GM21576 (cell line): ENCODE data around the gene LGR4.
A peak's percentile ranks its signal among the peaks of the same experiment; 100 is the strongest.

Experiments used
- ATAC-seq: cut with Tn5 transposase; IDR thresholded peaks from one replicate; pipeline ENCODE4 v1.9.1; 2021; ENCODE audit warnings: mild to moderate bottlenecking, moderate library complexity; ENCODE audit not compliant: unreplicated experiment

LGR4 gene

GRCh38 chr11:27487706-27488105 lies 15.1 kb upstream of the LGR4 start:
- ATAC-seq = no peak

GRCh38 chr11:27485930-27486773 lies 13.6 kb upstream of the LGR4 start:
- no peak for ATAC-seq

DNA sequence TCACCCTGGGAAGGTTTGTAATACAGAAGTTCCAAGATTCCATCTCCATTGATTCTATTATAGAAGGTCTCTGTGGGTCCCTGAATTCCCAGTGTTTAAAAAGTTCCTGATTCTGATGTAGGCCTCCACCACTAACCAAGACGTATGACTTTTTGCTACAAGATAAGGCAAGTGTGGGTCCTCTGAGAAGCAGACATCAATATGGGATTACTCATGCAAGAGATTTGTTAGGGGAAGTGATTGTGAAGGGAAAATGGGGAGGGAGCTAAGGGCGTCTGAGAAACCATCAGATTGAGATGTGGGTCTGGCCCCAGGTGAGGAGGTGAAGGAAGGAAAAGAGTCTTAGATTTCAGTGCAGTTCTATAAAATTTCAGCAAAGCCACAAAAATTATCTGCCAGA lies 10.2 kb upstream of the LGR4 start:
- no peak for ATAC-seq

GRCh38 chr11:27481992-27482391 lies 9.4 kb upstream of the LGR4 start:
- no peak for ATAC-seq

DNA sequence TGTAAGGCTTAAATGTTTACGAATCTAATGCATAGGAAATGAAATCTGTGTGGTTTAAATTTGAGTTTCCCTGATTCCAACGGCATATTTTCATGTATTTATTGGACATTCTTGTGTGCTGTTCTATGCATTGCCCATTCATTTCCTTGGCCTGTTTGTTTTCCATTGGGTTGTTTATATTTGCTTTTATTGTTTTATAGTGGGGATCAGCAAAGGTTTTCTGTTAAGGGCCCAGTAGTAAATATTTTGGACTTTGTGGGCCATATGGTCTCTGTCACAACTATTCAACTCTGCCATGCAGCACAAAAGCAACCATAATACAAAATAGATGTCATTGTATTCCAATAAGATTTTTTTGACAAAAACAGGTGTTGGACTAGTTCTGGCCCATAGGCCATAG lies 5.2 kb upstream of the LGR4 start:
- ATAC-seq = no peak

DNA sequence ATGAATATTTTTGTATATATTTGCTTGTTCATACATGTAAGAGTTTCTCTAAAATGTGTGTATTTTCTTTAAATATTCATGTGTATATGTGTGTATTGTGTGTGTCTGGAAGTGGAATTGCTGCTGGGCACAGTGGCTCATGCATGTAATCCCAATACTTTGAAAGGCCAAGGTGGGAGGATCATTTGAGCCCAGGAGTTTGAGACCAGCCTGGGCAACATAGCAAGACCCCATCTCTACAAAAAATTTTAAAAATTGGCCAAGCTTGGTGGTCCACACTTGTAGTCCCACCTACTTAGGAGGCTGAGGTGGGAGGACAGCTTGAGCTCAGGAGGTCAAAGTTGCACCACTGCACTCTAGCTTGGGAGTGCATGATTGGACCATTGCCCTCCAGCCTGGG lies 4.7 kb upstream of the LGR4 start:
- no peak for ATAC-seq

- ATAC-seq = no peak
These were observed 3.0 kb upstream of the LGR4 start for GRCh38 chr11:27475622-27476021.

DNA sequence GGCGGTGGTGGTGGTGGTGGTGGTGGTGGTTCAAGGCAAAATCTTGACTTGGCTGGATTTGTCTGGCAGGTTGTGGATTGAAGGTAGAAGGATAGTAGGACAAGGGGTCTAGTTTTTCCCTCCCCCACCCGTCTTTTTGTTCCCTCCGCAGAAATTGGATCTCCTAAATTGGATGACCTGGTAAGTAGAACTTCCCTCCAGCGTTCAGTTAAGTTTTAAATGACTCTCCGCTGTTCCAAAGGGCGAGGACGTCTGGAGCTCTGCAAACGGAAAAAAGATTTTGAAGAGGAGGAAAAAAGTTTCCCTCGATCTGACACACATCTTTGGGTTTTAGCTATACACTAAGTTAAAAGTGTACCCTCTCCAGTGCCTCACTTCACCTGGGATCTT lies 422 bp upstream of the LGR4 start:
- ATAC-seq = no peak

DNA sequence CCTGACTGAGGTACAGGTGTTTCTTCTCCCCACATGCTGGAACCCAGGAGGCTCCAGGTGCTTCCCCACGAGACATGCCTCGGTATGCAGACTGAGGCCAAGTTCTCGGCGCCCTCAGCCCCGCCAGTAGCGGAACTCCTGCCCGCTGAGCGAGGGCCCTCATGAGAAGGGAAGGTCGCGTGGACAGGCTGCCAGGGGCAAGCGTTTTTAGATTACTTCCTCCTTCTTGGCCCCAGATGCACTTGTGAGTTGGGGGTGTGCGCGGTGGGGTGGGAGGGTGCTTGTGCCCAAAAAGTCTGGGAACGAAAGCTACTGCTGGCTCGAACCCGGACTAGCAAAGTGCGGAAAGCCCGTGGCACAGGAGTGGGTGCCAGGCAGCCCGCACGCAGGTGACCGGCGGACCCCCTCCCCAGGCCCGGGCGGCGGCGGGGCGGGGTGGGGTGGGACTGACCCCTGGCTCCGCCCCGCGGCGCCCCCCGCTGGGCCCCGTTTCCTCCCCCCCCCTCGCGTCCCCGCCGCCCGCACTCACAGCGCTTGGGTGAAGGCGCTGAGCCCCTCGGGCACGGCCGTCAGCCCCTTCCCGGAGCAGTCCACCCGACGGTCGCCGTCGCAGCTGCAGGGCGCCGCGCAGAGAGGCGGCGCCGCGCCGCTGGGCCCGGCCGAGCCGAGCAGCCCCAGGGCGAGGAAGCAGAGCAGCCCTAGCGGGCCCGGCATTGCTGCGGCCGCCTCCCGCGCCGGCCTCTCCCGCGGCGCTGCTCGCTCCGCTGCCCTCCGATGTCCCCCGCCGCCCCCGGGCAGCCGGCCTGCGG lies 797 bp downstream of the LGR4 start:
- peak; percentile 36 for ATAC-seq

DNA sequence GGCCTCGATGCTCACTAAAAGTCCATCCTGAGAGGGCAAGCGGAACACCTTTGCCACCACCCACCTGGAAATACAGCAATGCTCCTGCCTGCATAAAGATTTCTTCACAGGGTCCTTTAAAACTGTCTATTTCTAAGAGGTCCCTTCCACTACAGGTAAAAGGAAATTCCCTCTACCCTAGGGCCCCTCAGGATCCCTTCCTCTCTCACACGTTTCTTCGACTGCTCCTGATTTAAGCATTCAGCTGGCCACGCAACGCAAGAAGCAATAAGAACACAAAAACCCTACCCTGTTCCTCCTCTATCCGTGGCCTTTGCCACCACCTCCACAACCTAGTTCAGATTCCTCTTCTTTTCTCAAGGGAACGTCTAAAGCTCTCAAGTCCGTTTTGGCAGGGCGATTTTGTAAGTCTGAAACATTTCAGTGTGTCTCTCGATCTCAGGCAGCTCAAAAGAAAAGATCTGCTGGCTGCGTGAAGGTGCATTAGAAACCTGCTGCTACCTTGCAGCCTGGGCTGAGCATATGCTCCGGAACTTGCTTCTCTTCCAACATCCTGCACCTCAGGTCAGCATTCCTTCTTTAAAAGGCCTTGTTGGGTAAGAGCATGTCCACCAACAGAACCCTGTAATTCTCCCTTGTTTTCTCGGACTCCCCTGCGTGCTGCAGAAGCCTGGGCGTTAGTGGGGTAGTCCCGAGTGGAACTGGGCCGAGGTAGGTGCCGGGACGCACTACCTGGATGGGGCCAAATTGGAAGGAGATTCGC lies 1.6 kb downstream of the LGR4 start:
- ATAC-seq = no peak

- no peak for ATAC-seq
These were observed 2.4 kb downstream of the LGR4 start for GRCh38 chr11:27470166-27470565.

DNA sequence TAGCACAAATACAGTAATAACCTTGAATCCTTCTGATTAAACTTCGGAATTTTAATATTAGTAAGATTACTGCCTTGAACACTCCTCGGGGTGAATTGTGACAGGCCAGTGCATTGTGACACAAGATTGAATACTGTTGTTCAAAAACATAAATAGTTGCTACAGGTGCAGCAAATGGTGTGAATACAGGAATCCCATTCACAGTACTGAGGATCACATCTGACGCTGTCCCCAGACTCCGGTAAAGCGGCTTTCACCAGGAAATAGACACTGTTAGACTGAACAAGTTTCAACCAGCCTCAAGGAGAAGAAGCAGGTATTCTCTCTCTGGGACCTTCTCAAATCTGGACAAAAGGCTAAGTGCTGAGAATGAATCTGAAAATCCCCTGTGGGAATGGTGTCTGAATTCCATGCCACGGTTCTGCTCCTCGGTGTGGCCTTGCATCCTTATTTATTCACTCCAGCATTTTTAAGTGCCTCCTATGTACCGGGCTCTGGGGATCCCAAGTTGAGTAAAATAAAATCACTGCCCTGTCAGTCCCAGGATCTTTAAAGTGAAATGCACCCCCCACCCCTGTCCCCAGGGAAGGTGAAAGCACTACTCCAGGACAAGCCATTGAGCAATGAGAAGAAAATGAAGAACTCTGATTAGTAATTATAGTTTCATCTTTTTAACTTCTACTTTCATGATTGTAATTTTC lies 3.4 kb downstream of the LGR4 start:
- ATAC-seq = no peak

- no peak for ATAC-seq
These were observed 4.2 kb downstream of the LGR4 start for GRCh38 chr11:27468209-27468994.

- no peak for ATAC-seq
These were observed 5.2 kb downstream of the LGR4 start for GRCh38 chr11:27467181-27467913.

- no peak for ATAC-seq
These were observed 6.2 kb downstream of the LGR4 start for GRCh38 chr11:27466363-27466762.

GRCh38 chr11:27465629-27466028 lies 7.0 kb downstream of the LGR4 start:
- no peak for ATAC-seq

DNA sequence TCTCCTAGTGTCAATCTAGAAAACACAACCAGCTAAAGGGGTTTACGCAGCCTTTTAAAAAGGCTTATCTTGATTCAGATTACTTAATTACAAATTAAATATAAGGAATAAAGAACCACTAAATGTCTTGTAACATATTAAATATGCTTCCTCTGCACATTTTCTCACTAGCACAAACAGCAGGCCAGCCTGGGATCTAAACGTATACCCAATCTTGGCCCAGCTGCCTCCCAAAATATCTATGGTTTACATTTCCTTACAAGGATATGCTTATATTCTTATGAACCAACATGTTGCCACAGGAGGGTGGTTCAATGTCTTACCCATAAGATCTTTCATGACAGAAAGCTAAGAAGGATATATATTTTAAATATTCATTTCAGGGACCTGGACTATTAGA lies 7.7 kb downstream of the LGR4 start:
- ATAC-seq = no peak

- no peak for ATAC-seq
These were observed 8.3 kb downstream of the LGR4 start for GRCh38 chr11:27464289-27464696.

- ATAC-seq = no peak
These were observed 10.0 kb downstream of the LGR4 start for GRCh38 chr11:27462543-27462942.
